OCI-LY7 (cell line): Measurements from ENCODE around the gene ASB5. TPM values are rescaled to one million over a fixed set of nuclear protein-coding genes. Genes with fewer than 3 reads are reported as not detected.

Source experiments
- BruUV-seq: library from RNA; stranded (reverse); fragments of 400-500 nt; replicated peaks from 2 replicates; lab custom pipeline; 2021; lab: Mats Ljungman, UMichigan
- CTCF ChIA-PET: fragments of 300-600 bp; sonication (Branson Sonifier 250); formaldehyde crosslinking; loops from one replicate; lab custom pipeline; 2022; ENCODE audit warnings: antibody characterized with exemption; ENCODE audit not compliant: unreplicated experiment; lab: Charles Lee
- POLR2A ChIA-PET: fragments of 300-600 bp; sonication (Branson Sonifier 250); formaldehyde crosslinking; loops from one replicate; lab custom pipeline; 2022; ENCODE audit warnings: antibody characterized with exemption; lab: Charles Lee
- DNase-seq: peaks from one replicate; pipeline ENCODE4 v3.0.0-alpha.2; 2015; ENCODE audit warnings: low spot score
- H2AFZ ChIP-seq: fragments of 200-600 bp; sonication (generic), shearing (Covaris generic); 2 replicates; pipeline ENCODE4 v1.6.1; 2014; ENCODE audit warnings: mild to moderate bottlenecking, antibody characterized with exemption, low read length, moderate library complexity
- H3K27ac ChIP-seq: fragments of 200-600 bp; sonication (generic); 2 replicates; pipeline ENCODE4 v1.5.1; 2014; ENCODE audit warnings: mixed run types, low read depth, mild to moderate bottlenecking, moderate library complexity, low read length, inconsistent platforms; ENCODE audit not compliant: poor library complexity, severe bottlenecking
- H3K36me3 ChIP-seq: fragments of 200-600 bp; sonication (generic); 2 replicates; pipeline ENCODE4 v1.6.1; 2014; ENCODE audit warnings: mild to moderate bottlenecking, antibody characterized with exemption, low read length, moderate library complexity, mixed read lengths; ENCODE audit not compliant: insufficient read depth
- H3K4me1 ChIP-seq: fragments of 200-600 bp; sonication (generic); 2 replicates; pipeline ENCODE4 v1.5.1; 2014; ENCODE audit warnings: mild to moderate bottlenecking, low read length; ENCODE audit not compliant: insufficient read depth, poor library complexity, severe bottlenecking
- H3K4me2 ChIP-seq: fragments of 200-600 bp; sonication (generic); 2 replicates; pipeline ENCODE4 v1.6.1; 2014; ENCODE audit warnings: mild to moderate bottlenecking, low read length
- H3K4me3 ChIP-seq: fragments of 200-600 bp; sonication (generic); 2 replicates; pipeline ENCODE4 v1.5.1; 2014; ENCODE audit warnings: mild to moderate bottlenecking, low read depth, low read length; ENCODE audit not compliant: poor library complexity, severe bottlenecking
- H3K79me2 ChIP-seq: fragments of 200-600 bp; sonication (generic); 2 replicates; pipeline ENCODE4 v1.6.1; 2016; ENCODE audit warnings: low read depth, mild to moderate bottlenecking, low read length, moderate library complexity, mixed read lengths; ENCODE audit not compliant: insufficient read depth
- H3K9me2 ChIP-seq: fragments of 200-600 bp; sonication (generic); 2 replicates; pipeline ENCODE4 v1.6.1; 2016; ENCODE audit warnings: mild to moderate bottlenecking, low read length, mixed read lengths; ENCODE audit not compliant: insufficient read depth
- H3K9me3 ChIP-seq: fragments of 200-600 bp; sonication (generic); 2 replicates; pipeline ENCODE4 v1.6.1; 2014; ENCODE audit warnings: mild to moderate bottlenecking, mixed run types, low read length, mixed read lengths
- H4K20me1 ChIP-seq: fragments of 200-600 bp; sonication (generic); 2 replicates; pipeline ENCODE4 v1.6.1; 2014; ENCODE audit warnings: mild to moderate bottlenecking, antibody characterized with exemption, low read length, moderate library complexity, mixed read lengths; ENCODE audit not compliant: insufficient read depth
- CTCF ChIP-seq: fragments of 200-600 bp; sonication (generic); conservative IDR thresholded peaks from 2 replicates; pipeline ENCODE4 v1.5.1; 2014; ENCODE audit warnings: mild to moderate bottlenecking, antibody characterized with exemption, low read length, moderate library complexity, mixed read lengths
- EZH2phosphoT487 ChIP-seq: fragments of 200-600 bp; sonication (generic); IDR thresholded peaks from 2 replicates; pipeline ENCODE4 v1.6.1; 2018; ENCODE audit warnings: low read depth, borderline replicate concordance, mild to moderate bottlenecking, mixed run types, antibody characterized with exemption, low read length, moderate library complexity, mixed read lengths
- intact Hi-C: fragments of 100-400 bp; cut with micrococcal nuclease; formaldehyde crosslinking; loops from one replicate; pipeline ENCODE4 v1.10.0; 2022; ENCODE audit not compliant: unreplicated experiment
- total RNA-seq, 2 experiments: library from RNA; depleted of rRNA in 1 of 2; stranded (reverse); fragments of >200 nt in 1 of 2; shearing (Covaris generic) in 1 of 2; gene quantifications; 2 replicates each; pipeline ENCODE4 v1.2.3, GENCODE V29; 2014 to 2022

The ASB5 gene
- total RNA-seq, 2 experiments from 2014 or later = not detected

GRCh38 chr4:176207839-176208238, 61.2 kb downstream of the ASB5 start:
- H4K20me1 ChIP-seq = no peaks in the 10 kb centered on the region
- H3K36me3 ChIP-seq = no peaks in the 10 kb centered on the region
- ChIA-PET POLR2A (interaction anchor here (0.9 to 3.9 kb wide), 5 partner anchors 12 to 231 kb away, joined by 3 to 15 read pairs (median 3); partner anchors contain the start of gene SPATA4), CTCF (no interaction called here)
- H2AFZ ChIP-seq = no peak overlapping the region
- no peaks in the 10 kb centered on the region for H3K79me2 ChIP-seq
- no peak overlapping the region for H3K27ac ChIP-seq
- no peaks in the 10 kb centered on the region; the same call in 1 of the 2 replicates for H3K9me2 ChIP-seq
- H3K4me3 ChIP-seq = no peak overlapping the region
- intact Hi-C loops = no loop called here
- H3K9me3 ChIP-seq = no peaks in the 10 kb centered on the region
- BruUV-seq = no TSS peak
- H3K4me2 ChIP-seq = no peak overlapping the region
- TF ChIP-seq EZH2phosphoT487 = no peak
- TF ChIP-seq CTCF = no peak
- no peaks in the 10 kb centered on the region for H3K4me1 ChIP-seq
- no peak for DNase-seq

DNA sequence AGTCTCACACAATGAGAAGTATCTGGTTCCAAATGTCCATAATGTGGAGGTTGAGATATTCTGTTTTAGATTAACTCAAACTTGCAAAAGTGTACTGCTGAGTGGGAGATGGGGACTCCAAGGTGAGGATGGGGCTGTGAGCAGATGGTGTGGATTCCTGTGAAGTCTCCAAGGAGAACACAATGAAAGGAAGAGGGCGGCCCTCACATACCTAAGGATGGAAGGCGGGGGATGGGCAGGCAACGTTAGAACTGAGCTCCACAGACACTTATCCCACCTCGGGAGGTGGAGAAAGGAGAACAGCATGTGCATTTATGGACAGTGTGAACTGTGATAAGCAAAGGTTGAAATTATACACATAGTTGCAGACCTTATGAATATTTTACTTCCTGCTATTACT, 63.7 kb downstream of the ASB5 start:
- H3K79me2 ChIP-seq = no peaks in the 10 kb centered on the region
- H3K4me1 ChIP-seq = no peaks in the 10 kb centered on the region
- ChIA-PET CTCF (no interaction called here), POLR2A (interaction anchor here (0.5 to 3.9 kb wide), 5 partner anchors 9 to 1905 kb away, joined by 3 to 15 read pairs (median 5); partner anchors contain the start of gene SPATA4)
- H3K9me2 ChIP-seq = no peaks in the 10 kb centered on the region; the same call in 1 of the 2 replicates
- intact Hi-C loops = no loop called here
- BruUV-seq = no TSS peak
- no peaks in the 10 kb centered on the region for H3K36me3 ChIP-seq
- TF ChIP-seq CTCF (no peak), EZH2phosphoT487 (no peak)
- H3K27ac ChIP-seq = no peak overlapping the region
- no peak overlapping the region for H2AFZ ChIP-seq
- H3K4me3 ChIP-seq = no peak overlapping the region
- H4K20me1 ChIP-seq = no peaks in the 10 kb centered on the region
- H3K4me2 ChIP-seq = no peak overlapping the region
- no peaks in the 10 kb centered on the region for H3K9me3 ChIP-seq
- DNase-seq = no peak

GRCh38 chr4:176198316-176198903, 70.6 kb downstream of the ASB5 start:
- CTCF ChIA-PET = no interaction called here
- no peak overlapping the region for H3K4me2 ChIP-seq
- H2AFZ ChIP-seq = no peak overlapping the region
- POLR2A ChIA-PET = interaction anchor here (0.8 kb wide), 2 partner anchors 15 to 83 kb away, joined by 3 to 4 read pairs; no protein-coding TSS in a partner anchor
- peaks cover 6% of the 10 kb centered on the region for H3K4me1 ChIP-seq
- no peak for TF ChIP-seq EZH2phosphoT487
- TF ChIP-seq CTCF = no peak
- H3K9me3 ChIP-seq = no peaks in the 10 kb centered on the region
- DNase-seq = no peak
- intact Hi-C loops = loop anchor here (10.0 kb wide), 1 partner anchor 126 kb away; no protein-coding TSS in a partner anchor
- no peaks in the 10 kb centered on the region for H3K36me3 ChIP-seq
- no peak overlapping the region for H3K27ac ChIP-seq
- no peaks in the 10 kb centered on the region for H4K20me1 ChIP-seq
- BruUV-seq = no TSS peak
- no peaks in the 10 kb centered on the region for H3K9me2 ChIP-seq
- no peaks in the 10 kb centered on the region for H3K79me2 ChIP-seq
- no peak overlapping the region for H3K4me3 ChIP-seq
